Cardiac ventricle fibroblast (primary cell): ENCODE data around the gene FAM124A. TPM values are rescaled to one million over a fixed set of nuclear protein-coding genes. Genes with fewer than 3 reads are reported as not detected.

Experiments
- total RNA-seq: library from RNA; depleted of rRNA; stranded (reverse); fragments of >200 nt; gene quantifications from 2 replicates; pipeline ENCODE4 v1.2.3, GENCODE V29; 2015

Gene FAM124A, protein sequence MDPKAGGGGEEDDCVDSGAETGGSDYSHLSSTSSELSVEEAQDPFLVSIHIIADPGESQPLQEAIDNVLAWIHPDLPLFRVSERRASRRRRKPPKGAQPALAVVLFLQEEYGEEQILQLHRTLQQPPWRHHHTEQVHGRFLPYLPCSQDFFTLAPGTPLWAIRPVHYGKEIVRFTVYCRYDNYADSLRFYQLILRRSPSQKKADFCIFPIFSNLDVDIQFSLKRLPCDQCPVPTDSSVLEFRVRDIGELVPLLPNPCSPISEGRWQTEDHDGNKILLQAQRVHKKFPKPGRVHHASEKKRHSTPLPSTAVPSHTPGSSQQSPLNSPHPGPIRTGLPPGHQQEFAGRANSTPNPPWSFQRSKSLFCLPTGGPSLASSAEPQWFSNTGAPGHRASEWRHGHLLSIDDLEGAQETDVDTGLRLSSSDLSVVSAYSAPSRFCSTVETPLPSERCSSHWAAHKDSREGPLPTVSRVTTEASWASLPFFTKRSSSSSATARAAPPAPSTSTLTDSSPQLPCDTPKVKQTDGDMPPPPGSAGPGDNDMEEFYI
- 1.0 and 1.7 TPM in 2 replicates for total RNA-seq

DNA sequence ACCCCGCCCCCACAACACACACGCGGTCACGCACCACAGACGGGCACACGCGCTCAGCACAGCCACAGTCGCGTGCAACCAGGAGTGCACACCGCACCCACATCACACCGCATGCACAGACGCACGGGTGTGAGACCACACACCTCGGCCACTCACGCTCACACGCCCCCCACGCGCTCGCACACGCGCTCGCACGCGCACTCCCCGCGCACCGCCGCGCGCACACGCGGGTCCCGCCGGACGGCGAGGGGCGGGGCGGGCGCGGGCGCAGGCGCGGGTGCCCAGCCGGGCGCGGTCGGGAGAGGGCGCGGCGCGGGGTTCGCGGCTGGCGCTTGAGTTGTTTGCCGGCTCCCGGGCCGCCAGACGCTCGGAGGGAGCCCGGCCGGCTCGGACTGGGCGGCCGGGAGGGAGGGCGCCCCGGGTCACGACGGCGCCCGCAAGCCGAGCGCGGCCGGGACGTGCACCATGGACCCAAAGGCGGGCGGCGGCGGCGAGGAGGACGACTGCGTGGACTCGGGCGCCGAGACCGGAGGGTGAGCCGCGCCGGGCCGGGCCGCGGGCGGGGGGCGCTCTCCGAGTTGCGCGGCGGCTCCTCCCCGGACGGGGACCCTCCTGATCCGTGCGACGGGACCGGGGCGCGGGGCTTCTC lies at the start of gene FAM124A:
TSS of gene FAM124A (plus strand) at position 362 of the 649 bp plus-strand sequence. CDS start at position 466, 104 bp downstream.

Other genes with a start within 250 kb of the FAM124A start
- gene C13orf42, start 111.1 kb upstream of the FAM124A start, total RNA-seq, result not detected in 2 replicates
- not detected in 2 replicates for gene SERPINE3, start 117.3 kb downstream of the FAM124A start, total RNA-seq
- 18.6 and 26.1 TPM in 2 replicates for gene INTS6, start 230.6 kb downstream of the FAM124A start, total RNA-seq